GM18519 (cell line): ENCODE measurements around the gene SHC1.

Experiments used
- ATAC-seq: cut with Tn5 transposase; IDR thresholded peaks from one replicate; pipeline ENCODE4 v1.9.1; 2021; ENCODE audit warnings: mild to moderate bottlenecking, moderate library complexity; ENCODE audit not compliant: unreplicated experiment, low FRiP score

The SHC1 gene

GRCh38 chr1:154974808-154975408 lies 4.4 kb upstream of the SHC1 start:
- peak; percentile 26 for ATAC-seq

- ATAC-seq: peak; percentile 75
Measured at GRCh38 chr1:154974102-154974807, 3.7 kb upstream of the SHC1 start, which contains the start of gene CKS1B. Gene CKS1B (plus strand): TSS chr1:154974681. CDS start chr1:154974746, 65 bp downstream.

- ATAC-seq: no peak
Measured at GRCh38 chr1:154973344-154974101, 3.0 kb upstream of the SHC1 start.

- ATAC-seq: no peak
Measured at GRCh38 chr1:154972517-154973343, 2.2 kb upstream of the SHC1 start.

DNA sequence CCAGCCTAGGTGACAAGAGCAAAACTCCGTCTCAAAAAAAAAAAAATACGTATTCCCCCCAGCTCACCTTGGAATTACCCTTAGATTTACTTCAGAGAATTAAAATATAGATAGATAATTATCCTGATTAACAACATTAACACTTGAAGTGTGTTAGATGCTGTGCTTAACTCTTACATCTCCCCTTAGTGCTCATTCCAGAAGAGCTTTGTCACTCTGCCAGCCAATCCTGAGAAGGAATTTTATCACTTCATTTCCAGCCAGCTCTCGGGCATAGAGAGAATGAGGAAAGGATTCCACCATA lies 1.6 kb upstream of the SHC1 start:
- no peak for ATAC-seq

DNA sequence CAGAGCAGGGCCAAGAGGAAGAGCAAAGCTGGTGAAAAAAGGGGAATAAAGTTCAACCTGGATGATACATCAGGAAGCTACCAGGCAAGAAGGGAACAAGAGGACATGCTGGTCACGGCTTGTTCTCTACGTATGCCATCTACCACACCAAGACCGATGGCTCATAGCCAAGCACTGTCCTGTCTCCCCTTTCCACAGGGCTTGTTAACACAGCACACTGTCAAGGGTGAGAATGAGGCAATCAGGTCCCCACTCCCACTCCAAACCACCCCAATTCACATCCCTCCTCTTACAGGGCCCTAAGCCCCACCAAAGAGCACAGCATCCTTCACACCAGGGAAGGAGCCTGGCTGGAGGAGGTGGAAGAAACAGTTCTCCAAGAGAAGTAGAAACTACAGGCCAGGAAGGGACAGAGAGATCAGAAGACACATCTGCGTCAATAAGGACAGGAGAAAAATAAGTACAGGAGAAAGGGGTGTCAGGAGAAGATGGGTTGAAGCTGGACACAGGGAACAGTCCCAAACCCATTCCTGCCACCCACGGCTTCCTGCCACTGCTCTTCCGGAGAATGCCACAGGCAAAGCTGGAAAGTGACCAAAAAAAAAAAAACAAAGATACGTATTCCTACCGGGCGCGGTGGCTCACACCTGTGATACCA lies 923 bp upstream of the SHC1 start:
- ATAC-seq: no peak

DNA sequence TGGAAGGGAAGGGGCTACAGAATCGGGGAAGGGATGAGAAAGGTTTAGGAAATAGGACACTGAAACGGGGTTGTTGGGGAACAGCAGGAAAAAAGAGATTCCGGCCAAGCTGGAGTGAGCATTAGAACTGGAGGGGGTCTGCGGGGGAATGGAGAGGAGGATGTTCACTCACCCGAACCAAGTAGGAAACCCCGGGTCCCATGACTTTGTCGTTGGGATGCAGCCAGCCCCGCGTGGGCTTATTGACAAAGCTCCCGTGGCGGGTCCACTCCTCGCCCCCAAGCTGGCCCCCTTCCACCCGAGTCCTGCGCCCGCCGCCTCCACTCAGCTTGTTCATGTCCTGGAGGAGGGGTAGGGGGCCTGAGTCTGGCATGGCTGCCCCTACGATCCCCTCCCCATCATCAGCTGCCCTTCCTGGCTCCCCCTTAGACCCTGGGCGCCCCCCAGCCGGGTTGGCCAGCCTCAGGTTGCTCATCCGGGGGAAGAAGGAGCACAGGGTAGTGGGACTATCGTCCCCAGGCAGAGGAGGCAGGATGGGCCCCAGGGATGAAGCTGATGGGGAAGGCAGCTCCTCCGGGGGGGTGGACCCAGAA lies 591 bp downstream of the SHC1 start:
- no peak for ATAC-seq

DNA sequence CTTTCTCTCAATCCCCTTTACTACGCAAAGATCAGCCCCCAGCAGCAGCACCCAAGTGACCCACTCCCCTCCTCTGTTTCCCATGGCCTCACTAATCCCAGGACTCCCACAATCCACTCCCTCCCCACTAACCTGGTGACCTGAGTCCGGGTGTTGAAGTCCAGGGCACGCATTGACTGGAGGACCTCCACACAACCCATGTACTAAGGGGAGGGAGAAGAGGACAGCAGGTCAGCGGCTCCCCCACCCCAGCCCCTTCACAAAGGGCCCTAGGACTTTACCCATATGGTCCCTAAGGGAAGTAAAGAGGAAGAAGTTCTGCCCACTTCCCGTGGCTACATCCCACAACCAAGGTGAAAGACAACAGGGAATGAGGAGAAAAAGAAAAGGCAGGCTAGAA lies 1.3 kb downstream of the SHC1 start:
- ATAC-seq: no peak

- no peak for ATAC-seq
Measured at GRCh38 chr1:154968731-154969130, 1.8 kb downstream of the SHC1 start.

GRCh38 chr1:154967331-154967950 lies 3.1 kb downstream of the SHC1 start:
- no peak for ATAC-seq

- no peak for ATAC-seq
Measured at GRCh38 chr1:154966111-154966510, 4.4 kb downstream of the SHC1 start.

DNA sequence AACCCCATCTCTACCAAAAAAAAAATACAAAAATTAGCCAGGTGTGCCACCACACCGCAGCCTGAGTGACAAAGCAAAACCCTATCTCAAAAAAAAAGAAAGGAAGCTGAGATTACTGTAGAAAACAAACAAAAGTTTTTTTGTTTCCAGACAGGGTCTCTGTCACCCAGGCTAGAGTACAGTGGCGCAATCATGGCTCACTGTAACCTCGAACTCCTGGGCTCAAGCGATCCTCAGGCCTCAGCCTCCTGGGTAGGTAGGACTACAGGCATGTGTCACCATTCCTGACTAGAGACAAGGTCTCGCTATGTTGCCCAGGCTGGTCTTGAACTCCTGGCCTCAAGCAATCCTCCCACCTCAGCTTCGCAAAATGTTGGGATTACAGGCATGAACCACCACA lies 6.2 kb downstream of the SHC1 start:
- no peak for ATAC-seq

DNA sequence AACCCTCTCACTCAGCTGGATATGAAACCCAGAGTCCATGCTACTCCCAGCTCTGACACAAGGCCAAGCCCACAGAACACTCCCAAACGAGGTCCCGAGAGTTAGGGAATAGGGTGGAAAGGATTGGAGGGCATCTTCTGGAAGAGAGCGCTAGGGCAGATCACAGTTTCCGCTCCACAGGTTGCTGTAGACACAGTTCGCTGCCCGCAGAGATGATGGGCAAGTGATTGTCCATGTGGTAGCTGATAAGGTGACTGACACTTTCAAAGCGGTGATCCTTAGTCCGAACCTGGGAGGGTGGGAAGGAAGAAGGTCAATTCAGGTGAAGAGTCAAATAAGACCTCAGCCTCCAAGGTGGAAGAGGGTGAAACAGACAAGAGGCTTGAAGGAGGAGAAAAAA lies 6.9 kb downstream of the SHC1 start:
- no peak for ATAC-seq

- no peak for ATAC-seq
Measured at GRCh38 chr1:154962795-154963330, 7.7 kb downstream of the SHC1 start.

GRCh38 chr1:154962156-154962749 lies 8.3 kb downstream of the SHC1 start:
- ATAC-seq: peak; percentile 17

- peak; percentile 40 for ATAC-seq
Measured at GRCh38 chr1:154961207-154962155, 9.1 kb downstream of the SHC1 start, which contains the start of gene PYGO2. Gene PYGO2 (minus strand): TSS chr1:154961782. CDS start chr1:154961576, 206 bp downstream.

DNA sequence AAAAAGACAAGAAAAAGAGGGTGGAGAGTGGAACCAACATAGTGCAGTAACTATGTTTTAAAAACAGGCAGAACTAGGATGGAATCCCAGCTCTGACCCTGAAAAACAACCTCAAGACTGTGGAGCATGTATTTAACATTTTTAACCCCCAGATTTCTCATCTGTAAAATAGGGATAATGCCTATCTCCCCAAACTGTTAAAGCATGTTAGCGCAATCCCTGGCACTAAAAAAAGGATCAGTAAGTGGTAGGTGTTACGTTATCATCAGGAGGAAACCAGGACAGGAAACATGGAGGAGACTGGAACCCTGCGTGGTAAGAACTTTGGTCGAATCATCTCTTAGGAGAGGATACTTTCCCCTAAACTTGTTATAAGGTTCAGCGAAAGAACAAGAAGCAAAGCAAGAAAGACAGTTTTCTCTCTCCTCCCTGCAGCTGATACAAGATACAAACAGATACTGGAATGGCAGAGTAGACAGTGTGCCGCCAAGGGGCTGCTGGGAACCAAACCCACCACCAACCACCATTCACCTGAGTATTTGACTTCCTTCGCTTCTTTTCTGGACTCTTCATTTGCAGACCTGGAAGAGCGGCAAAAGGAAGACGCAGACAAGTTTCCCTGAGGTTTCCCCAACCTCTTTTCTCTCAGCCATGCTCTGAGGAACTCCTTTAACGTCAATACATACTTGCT lies 10.0 kb downstream of the SHC1 start:
- no peak for ATAC-seq
